B cell (primary cell): ENCODE data around the gene ZNF764. TPM values are rescaled to one million over a fixed set of nuclear protein-coding genes. Genes with fewer than 3 reads are reported as not detected.

Source experiments
- ATAC-seq: fragments of 200-7000 bp; cut with Tn5 transposase; one replicate; pipeline ENCODE4 v1.10.0; 2021; ENCODE audit warnings: low read depth, mild to moderate bottlenecking, moderate number of reproducible peaks, moderate library complexity
- CTCF ChIA-PET: fragments of 350-600 bp; sonication (Branson Sonifier 250); formaldehyde crosslinking; loops from one replicate; lab custom pipeline; 2021; ENCODE audit warnings: antibody characterized with exemption, inconsistent platforms; lab: Charles Lee
- POLR2A ChIA-PET: fragments of 350-600 bp; sonication (Branson Sonifier 250); formaldehyde crosslinking; loops from one replicate; lab custom pipeline; 2021; ENCODE audit warnings: antibody characterized with exemption; lab: Charles Lee
- DNase-seq: peaks from one replicate; pipeline ENCODE4 v3.0.0; 2013
- H2AFZ ChIP-seq: 2 replicates; pipeline ENCODE4 v1.6.1; 2012; ENCODE audit warnings: mild to moderate bottlenecking, low read depth, low read length; ENCODE audit not compliant: insufficient read depth, poor library complexity, severe bottlenecking
- H3K27ac ChIP-seq, 2 donors: 1 replicate in 1 of 2; 2 replicates in 1 of 2; pipeline ENCODE4 v1.5.1; 2012 to 2013; ENCODE audit warnings: low read length in 2 of 2, mild to moderate bottlenecking in 2 of 2, moderate library complexity in 1 of 2
- H3K27me3 ChIP-seq, 4 experiments: fragments of 200-600 bp in 1 of 4; sonication (generic) in 1 of 4; replicated peaks in 1 of 4; 1 replicate in 2 of 4; 2 replicates in 2 of 4; pipeline versions ENCODE4 v1.6.1 to v1.7.0; 2013 to 2016; ENCODE audit warnings: low read length in 3 of 4, mild to moderate bottlenecking in 2 of 4, mixed read lengths in 1 of 4, moderate library complexity in 1 of 4; ENCODE audit not compliant: insufficient read depth in 4 of 4, control insufficient read depth in 3 of 4; ENCODE audit errors: control extremely low read depth in 1 of 4
- H3K36me3 ChIP-seq, 2 experiments: replicated peaks in 1 of 2; 1 replicate in 1 of 2; 2 replicates in 1 of 2; pipeline versions ENCODE4 v1.6.1 to v1.7.1; 2013; ENCODE audit warnings: low read length in 1 of 2; ENCODE audit not compliant: insufficient read depth in 2 of 2, control insufficient read depth in 1 of 2; ENCODE audit errors: control extremely low read depth in 1 of 2, extremely low read depth in 1 of 2
- H3K4me1 ChIP-seq, 2 donors: fragments of 200-600 bp in 1 of 2; sonication (generic) in 1 of 2; 1 replicate in 1 of 2; 2 replicates in 1 of 2; pipeline versions ENCODE4 v1.5.1 to v1.6.1; 2013 to 2017; ENCODE audit warnings: low read length in 2 of 2; ENCODE audit not compliant: control insufficient read depth in 2 of 2, insufficient read depth in 2 of 2
- H3K4me2 ChIP-seq: replicated peaks from 2 replicates; pipeline ENCODE3; 2012; ENCODE audit warnings: mild to moderate bottlenecking, low read depth, low read length; ENCODE audit not compliant: poor library complexity, severe bottlenecking
- H3K4me3 ChIP-seq, 5 experiments: fragments of 200-600 bp in 1 of 5; sonication (generic) in 1 of 5; 1 replicate in 3 of 5; 2 replicates in 2 of 5; pipeline versions ENCODE4 v1.5.1 to v1.7.0; 2011 to 2016; ENCODE audit warnings: low read length in 4 of 5, mild to moderate bottlenecking in 4 of 5, low read depth in 2 of 5, control low read depth in 1 of 5, moderate library complexity in 1 of 5; ENCODE audit not compliant: insufficient read depth in 1 of 5; ENCODE audit errors: control extremely low read depth in 1 of 5, extremely low read depth in 1 of 5
- H3K79me2 ChIP-seq: fragments of 200-600 bp; sonication (generic); one replicate; pipeline ENCODE4 v1.6.0; 2016; ENCODE audit warnings: low read length; ENCODE audit not compliant: control insufficient read depth, insufficient read depth
- H3K9ac ChIP-seq: fragments of 200-600 bp; sonication (generic); 2 replicates; pipeline ENCODE4 v1.6.1; 2017; ENCODE audit warnings: mild to moderate bottlenecking, low read length, moderate library complexity
- H3K9me3 ChIP-seq, 3 donors: one replicate each; pipeline versions ENCODE4 v1.6.1 to v1.7.1; 2013; ENCODE audit warnings: low read length in 2 of 3; ENCODE audit not compliant: control insufficient read depth in 2 of 3, insufficient read depth in 1 of 3; ENCODE audit errors: control extremely low read depth in 1 of 3
- H4K20me1 ChIP-seq: 2 replicates; pipeline ENCODE4 v1.6.0; 2012; ENCODE audit warnings: mild to moderate bottlenecking, low read length; ENCODE audit not compliant: insufficient read depth, control insufficient read depth, poor library complexity, severe bottlenecking
- H3K27ac Mint-ChIP-seq: one replicate; pipeline ENCODE4 v1.8.0; 2021; ENCODE audit warnings: mixed read lengths
- H3K27me3 Mint-ChIP-seq: one replicate; pipeline ENCODE4 v1.8.0; 2021; ENCODE audit warnings: mixed read lengths
- H3K4me1 Mint-ChIP-seq: one replicate; pipeline ENCODE4 v1.8.0; 2021; ENCODE audit warnings: mixed read lengths
- H3K4me3 Mint-ChIP-seq: one replicate; pipeline ENCODE4 v1.8.0; 2021; ENCODE audit warnings: mixed read lengths
- H3K9me3 Mint-ChIP-seq: one replicate; pipeline ENCODE4 v1.8.0; 2022; ENCODE audit warnings: mixed read lengths; ENCODE audit not compliant: insufficient read depth
- EZH2 ChIP-seq: IDR thresholded peaks from 2 replicates; pipeline ENCODE4 v1.6.1; 2012; ENCODE audit warnings: borderline replicate concordance, low read depth, mild to moderate bottlenecking, moderate library complexity, low read length; ENCODE audit not compliant: insufficient read depth, poor library complexity, severe bottlenecking
- WGBS: methylation state at CpG from one replicate; pipeline ENCODE4 v1.1.5; 2013; ENCODE audit warnings: missing lambda C conversion rate; ENCODE audit not compliant: insufficient coverage; 5-methylcytosine and 5-hydroxymethylcytosine counted together
- intact Hi-C: fragments of 100-400 bp; cut with micrococcal nuclease; formaldehyde crosslinking; loops from one replicate; pipeline ENCODE4 v1.10.0; 2022
- polyA plus RNA-seq: library from polyadenylated mRNA; depleted of rRNA; stranded (reverse); fragments of >200 nt; gene quantifications from 2 replicates; pipeline ENCODE4 v1.2.3, GENCODE V29; 2012
- total RNA-seq, 2 donors: library from RNA; stranded (reverse); fragments of 120-200 nt in 1 of 2; gene quantifications; 1 replicate in 1 of 2; 2 replicates in 1 of 2; pipeline versions ENCODE4 v1.2.3 to v1.2.4, GENCODE V29; 2013 to 2022
- TF ChIP-seq, protein P1 (sequence below): fragments of 200-600 bp; IDR thresholded peaks from one replicate; pipeline ENCODE4 v1.8.0; 2022; ENCODE audit warnings: antibody characterized with exemption, mild to moderate bottlenecking

The ZNF764 gene
- total and polyA plus RNA-seq, 2 donors (not counting 1 experiment from before 2014, with no cell fraction given), result 12.6 to 20.9 TPM

DNA sequence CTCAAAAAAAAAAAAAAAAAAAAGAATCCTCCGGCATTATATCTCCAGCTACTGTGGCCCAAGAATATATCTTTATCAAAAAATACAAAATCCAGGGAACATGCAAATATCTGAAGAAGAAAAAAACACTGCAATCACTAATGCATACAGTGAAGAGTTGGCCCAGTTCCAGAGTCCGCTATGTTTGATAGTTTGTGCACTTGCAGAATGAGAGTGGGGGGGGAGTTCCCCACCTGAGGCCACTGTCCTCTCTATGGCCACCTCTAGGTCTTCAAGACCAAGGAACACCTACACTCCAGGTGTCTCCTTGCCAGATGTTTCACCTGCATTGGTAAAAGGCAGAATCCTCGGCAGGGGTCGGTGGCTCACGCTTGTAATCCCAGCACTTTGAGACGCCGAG lies 23.3 kb upstream of the ZNF764 start:
- ChIA-PET CTCF (no interaction called here), POLR2A (no interaction called here)
- Histone ChIP-seq H3K79me2 (peaks cover 10% of the 10 kb centered on the region), H3K27ac (no peak overlapping the region), H4K20me1 (no peaks in the 10 kb centered on the region), H3K27me3 (no peaks in the 10 kb centered on the region), H3K36me3 (peaks cover 0 to 22% of the 10 kb centered on the region in 2 experiments), H3K4me1 (peaks cover 8 to 17% of the 10 kb centered on the region in 2 donors), H3K9ac (no peak overlapping the region), H3K9me3 (no peaks in the 10 kb centered on the region), H3K4me2 (no peak overlapping the region), H3K4me3 (no peak overlapping the region), H2AFZ (no peak overlapping the region)
- H3K4me1 Mint-ChIP-seq, result peaks cover 19% of the 10 kb centered on the region
- 98% methylated on average over 5 of the region's 7 CpGs for WGBS
- intact Hi-C loops, result no loop called here
- no peaks in the 10 kb centered on the region for H3K9me3 Mint-ChIP-seq
- ATAC-seq, result no peak
- no peak for TF ChIP-seq EZH2
- TF ChIP-seq, protein P1, sequence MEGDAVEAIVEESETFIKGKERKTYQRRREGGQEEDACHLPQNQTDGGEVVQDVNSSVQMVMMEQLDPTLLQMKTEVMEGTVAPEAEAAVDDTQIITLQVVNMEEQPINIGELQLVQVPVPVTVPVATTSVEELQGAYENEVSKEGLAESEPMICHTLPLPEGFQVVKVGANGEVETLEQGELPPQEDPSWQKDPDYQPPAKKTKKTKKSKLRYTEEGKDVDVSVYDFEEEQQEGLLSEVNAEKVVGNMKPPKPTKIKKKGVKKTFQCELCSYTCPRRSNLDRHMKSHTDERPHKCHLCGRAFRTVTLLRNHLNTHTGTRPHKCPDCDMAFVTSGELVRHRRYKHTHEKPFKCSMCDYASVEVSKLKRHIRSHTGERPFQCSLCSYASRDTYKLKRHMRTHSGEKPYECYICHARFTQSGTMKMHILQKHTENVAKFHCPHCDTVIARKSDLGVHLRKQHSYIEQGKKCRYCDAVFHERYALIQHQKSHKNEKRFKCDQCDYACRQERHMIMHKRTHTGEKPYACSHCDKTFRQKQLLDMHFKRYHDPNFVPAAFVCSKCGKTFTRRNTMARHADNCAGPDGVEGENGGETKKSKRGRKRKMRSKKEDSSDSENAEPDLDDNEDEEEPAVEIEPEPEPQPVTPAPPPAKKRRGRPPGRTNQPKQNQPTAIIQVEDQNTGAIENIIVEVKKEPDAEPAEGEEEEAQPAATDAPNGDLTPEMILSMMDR, result no peak
- H3K27me3 Mint-ChIP-seq, result no peaks in the 10 kb centered on the region
- DNase-seq, result no peak
- no peak overlapping the region for H3K27ac Mint-ChIP-seq
- H3K4me3 Mint-ChIP-seq, result no peak overlapping the region

DNA sequence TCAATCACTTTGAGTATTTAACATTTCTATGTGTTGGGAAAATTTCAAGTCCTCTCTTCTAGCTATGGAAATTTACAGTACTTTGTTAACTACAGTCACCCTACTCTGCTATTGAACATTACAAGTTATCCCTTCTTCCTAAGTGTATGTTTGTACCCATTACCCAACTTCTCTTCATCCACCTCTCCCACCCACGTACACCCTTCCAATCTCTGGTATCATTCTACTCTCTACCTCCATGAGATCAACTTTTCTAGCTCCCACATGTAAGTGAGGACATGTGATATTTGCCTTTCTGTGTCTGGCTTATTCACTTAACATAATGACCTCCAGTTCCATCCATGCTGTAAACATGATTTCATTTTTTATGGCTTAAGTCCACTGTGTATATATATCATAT lies 16.5 kb upstream of the ZNF764 start:
- POLR2A ChIA-PET, result no interaction called here
- CTCF ChIA-PET, result interaction anchor here (0.7 to 1.0 kb wide), 2 partner anchors 24 to 26 kb away, joined by 4 to 5 read pairs; no protein-coding TSS in a partner anchor
- DNase-seq, result no peak
- Histone ChIP-seq H3K9ac (no peak overlapping the region), H3K4me2 (no peak overlapping the region), H2AFZ (no peak overlapping the region), H4K20me1 (no peaks in the 10 kb centered on the region), H3K4me3 (no peak overlapping the region), H3K4me1 (peaks cover 9 to 19% of the 10 kb centered on the region in 2 donors), H3K36me3 (peaks cover 0 to 3% of the 10 kb centered on the region in 2 experiments), H3K27me3 (no peaks in the 10 kb centered on the region), H3K27ac (no peak overlapping the region), H3K9me3 (no peaks in the 10 kb centered on the region), H3K79me2 (peaks cover 6% of the 10 kb centered on the region)
- no peak overlapping the region for H3K4me3 Mint-ChIP-seq
- H3K27ac Mint-ChIP-seq, result no peak overlapping the region
- H3K9me3 Mint-ChIP-seq, result no peaks in the 10 kb centered on the region
- no peaks in the 10 kb centered on the region for H3K27me3 Mint-ChIP-seq
- H3K4me1 Mint-ChIP-seq, result peaks cover 23% of the 10 kb centered on the region
- no peak for ATAC-seq
- no peak for TF ChIP-seq EZH2
- TF ChIP-seq, protein P1, result no peak
- no CpG with 5 or more reads among the region's 1 CpG for WGBS
- intact Hi-C loops, result no loop called here
